HG02884 (cell line): ENCODE results near the gene MZT2A.
"Not testable (repeated sequence)": the region's sequence is repeated elsewhere in the genome, so short reads cannot be mapped to it uniquely, and the experiment has no call there.

Source experiments
- ATAC-seq: cut with Tn5 transposase; IDR thresholded peaks from one replicate; pipeline ENCODE4 v1.9.1; 2021; ENCODE audit warnings: mild to moderate bottlenecking, moderate library complexity; ENCODE audit not compliant: unreplicated experiment

Gene MZT2A

GRCh38 chr2:131493199-131493968, 1.2 kb upstream of the MZT2A start:
- peak; percentile 10 for ATAC-seq

DNA sequence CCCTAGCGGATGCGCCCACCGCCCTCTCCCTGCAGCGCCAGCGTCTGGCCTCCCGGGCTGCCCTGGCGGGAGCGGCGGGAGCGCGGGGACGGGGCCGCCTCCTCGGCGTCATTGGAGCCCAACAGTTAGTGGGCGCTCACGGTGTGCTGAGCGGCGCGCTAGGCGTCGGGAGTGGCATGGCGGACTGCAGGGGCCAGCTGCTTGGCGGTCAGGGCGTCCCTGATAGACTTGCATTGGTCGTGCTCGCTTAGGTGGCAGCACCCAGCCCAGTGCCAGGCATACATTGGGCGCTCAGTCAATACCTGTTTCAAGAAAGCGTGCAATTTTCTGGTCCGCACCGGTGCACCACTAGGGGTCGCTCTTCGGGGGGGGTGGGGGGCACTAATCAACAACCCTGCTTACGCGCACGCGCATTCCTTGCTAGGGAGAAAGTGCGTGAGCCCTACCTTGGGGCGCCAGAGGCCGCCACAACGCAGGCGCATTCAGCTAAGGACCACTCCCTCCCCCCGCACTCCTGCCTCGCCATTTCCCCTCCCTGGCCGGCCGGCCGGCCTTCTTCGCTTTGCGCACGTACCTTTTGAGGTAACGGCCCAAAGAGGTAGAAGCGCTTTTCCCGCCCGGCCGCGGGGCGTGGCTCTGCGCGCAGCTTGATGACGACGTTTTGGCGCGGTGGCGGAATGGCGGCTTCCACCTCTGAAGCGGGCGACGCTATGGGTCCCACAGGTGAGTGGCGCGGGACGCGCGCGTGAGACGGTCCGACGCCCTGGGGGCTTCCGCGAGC, 411 bp upstream of the MZT2A start:
- peak; percentile 59 for ATAC-seq

DNA sequence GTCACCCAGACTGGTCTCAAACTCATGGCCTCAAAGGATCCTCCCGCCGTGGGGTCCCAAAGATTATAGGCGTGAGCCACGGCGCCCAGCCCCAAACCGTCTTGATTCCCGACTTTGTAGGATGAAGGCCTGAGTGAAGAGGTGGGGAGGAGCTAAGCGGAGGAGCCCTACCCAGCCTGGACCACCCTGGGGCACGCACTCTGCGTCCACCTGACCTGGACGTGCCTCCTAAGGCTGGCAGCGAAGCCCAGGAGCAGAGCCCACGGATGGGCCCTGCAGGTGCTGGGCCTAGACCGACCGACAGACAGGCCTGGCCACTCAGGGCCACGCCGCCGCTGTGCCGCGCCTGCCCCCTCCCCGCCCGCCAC, 744 bp downstream of the MZT2A start:
- peak; percentile 1 for ATAC-seq

DNA sequence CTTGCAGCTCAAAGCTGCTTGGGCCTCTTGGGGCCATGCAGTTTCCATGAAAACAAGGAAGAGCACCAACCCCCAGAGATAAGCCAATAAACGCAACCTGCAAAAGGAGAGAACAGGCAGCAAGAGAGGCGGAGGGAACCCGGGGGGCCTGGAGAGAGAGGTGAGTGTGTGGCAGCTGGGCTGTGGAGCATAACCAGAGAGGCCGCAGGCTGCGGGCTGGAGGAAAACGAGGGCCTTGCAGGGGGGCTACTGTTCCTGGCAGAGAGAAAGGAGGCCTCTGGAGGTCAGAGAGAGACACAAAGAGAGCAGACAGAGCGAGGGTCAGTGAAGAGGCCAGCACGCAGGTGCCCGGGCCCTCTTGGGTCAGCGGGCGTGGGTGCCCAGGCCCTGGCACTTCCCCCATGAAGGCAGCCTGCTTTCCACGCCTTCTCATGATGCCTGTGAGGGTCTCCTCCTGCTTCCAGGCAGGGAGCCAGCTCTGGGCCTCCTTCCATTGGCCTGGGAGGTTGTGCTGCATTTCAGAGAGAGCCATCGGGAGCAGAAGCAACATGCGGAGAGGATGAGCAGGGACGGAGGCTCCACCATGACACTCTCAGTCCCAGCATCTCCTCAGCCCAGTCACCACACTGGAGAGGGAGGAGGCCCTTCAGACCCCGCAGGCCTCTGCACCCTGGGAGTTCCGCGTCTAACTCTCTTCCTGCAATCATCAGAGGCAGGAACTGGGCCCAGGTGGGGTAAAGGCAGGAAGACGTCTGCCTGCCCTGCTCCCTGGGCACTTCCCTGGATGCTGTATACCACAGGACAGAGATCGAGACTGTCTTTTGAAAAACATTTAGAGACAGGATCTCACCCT, 1.4 kb downstream of the MZT2A start:
- not testable (repeated sequence) for ATAC-seq

DNA sequence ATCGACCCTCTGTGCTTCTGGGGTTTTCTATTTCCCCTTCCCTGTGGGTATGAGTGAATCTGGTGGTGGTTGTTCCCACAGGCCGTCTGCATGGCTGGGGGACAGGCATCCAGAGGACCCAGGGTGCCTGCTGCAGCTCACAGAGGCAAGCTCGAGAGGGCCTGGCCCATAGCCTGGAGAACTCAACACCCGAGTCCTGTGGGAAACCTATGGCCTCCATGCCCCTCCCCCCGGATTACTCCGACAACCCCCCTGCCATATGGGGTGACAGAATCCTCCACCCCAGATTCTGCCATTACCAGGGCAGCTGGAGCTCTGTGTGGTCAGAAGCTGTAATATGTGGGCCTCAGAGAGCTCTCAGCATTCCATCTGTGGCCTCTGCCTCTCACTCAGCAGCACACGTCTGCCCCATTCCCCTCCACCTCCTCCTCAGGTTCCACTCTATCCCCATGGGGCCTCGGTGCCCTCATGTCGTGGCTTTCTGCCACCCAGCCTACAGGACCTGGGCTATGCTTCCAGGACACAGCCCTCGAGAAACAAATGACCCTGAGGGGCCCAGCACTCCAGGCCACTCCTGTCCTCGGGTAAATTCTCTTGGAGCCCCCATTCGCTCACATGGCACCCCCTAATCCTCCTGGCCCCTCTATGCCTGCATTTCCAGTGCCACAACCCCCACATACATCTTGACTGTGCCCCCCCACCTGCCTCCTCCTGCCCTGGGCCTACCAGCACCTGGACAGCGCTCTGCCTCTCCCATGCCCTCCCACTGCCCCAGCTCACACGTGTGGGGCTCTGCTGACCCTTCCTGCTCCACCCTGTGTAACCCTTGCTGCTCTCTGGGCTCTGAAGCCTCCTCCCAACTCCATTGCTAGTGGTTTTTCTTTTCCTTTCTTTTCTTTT, 3.6 kb downstream of the MZT2A start:
- ATAC-seq: no peak

DNA sequence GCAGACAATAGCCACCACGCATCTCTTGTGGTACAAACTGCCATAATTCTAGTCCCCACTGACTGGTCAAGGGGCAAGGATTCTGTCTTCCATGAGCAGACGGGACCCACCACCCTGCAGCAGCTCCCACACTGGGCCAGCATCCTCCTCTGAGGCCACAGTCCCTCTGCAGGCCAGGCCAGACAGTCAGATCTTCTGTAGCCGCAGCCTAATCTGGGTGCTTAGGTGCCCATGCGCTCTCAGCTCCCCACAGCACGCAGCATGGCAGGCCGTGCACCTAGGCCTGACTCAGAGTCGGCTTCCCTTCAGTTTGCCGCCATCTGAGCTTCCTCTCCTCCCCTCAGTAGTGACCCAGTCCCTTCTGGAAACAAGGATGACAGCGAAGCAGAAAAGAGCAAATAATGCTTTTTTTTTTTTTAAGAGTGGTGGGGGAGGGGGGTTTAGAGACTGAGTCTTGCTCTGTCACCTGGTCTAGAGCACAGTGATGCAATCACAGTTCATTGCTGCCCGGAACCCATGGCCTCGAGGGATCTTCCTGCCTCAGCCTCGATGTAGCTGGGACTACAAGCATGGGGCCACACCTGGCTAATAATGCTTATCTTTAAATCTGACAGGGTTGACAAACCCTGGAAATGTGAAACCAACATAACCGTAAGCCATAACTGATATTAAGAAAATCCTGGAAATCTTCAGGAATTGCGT, 5.8 kb downstream of the MZT2A start:
- not testable (repeated sequence) for ATAC-seq

GRCh38 chr2:131484906-131485460, 7.2 kb downstream of the MZT2A start:
- not testable (repeated sequence) for ATAC-seq

- not testable (repeated sequence) for ATAC-seq
These were observed 8.0 kb downstream of the MZT2A start for GRCh38 chr2:131483981-131484820.

DNA sequence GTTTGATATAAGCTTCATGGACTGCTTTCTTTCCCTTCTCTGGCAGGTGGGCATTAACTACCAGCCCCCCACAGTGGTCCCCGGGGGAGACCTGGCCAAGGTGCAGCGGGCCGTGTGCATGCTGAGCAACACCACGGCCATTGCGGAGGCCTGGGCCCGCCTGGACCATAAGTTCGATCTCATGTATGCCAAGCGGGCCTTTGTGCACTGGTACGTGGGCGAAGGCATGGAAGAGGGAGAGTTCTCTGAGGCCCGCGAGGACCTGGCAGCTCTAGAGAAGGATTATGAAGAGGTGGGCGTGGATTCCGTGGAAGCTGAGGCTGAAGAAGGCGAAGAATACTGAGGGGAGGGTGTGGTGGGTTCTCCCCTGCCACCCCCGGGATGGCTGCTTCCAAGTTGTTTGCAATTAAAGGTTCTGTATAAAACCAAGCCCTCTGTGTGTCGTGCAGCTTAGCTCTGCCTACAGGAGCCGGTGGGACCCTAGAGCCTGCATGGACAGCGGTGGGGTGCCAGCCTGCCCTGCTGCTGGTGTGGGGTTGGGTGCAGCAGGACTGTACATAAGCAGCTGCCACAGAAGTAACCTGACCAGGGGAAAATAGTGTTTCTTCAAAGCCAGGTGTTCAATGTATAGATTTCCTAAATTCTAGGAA, 9.6 kb downstream of the MZT2A start:
- not testable (repeated sequence) for ATAC-seq

- ATAC-seq: not testable (repeated sequence)
These were observed 11.8 kb downstream of the MZT2A start for GRCh38 chr2:131480351-131480750.

DNA sequence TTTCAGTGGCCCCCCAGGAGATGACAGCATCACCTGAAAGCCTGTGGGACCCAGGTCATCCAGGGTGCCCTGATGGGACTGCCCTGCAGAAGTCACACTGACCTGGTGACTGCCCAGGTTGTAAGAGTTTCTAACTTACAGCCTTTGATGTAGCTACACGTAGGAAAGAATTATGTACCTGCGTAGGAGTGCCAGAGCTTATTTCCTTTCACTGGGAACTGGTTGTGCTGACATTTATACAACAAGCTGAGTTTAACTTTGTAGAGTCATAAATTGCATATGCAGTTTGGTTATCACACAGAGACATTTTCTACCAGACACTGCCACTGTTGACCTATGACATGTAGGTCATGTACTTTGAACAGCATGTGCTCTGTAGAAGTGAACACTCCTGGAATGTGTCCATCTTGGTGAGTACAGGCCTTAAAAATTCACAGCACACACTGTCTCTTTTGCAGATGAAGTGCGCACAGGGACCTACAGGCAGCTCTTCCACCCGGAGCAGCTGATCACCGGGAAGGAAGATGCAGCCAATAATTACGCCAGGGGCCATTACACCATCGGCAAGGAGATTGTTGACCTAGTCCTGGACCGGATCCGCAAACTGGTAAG, 13.2 kb downstream of the MZT2A start:
- not testable (repeated sequence) for ATAC-seq

GRCh38 chr2:131478074-131478849, 13.9 kb downstream of the MZT2A start:
- ATAC-seq: not testable (repeated sequence)

- not testable (repeated sequence) for ATAC-seq
These were observed 15.0 kb downstream of the MZT2A start for GRCh38 chr2:131477227-131477626.

- ATAC-seq: not testable (repeated sequence)
These were observed 15.8 kb downstream of the MZT2A start for GRCh38 chr2:131476363-131476762.

- ATAC-seq: no peak
These were observed 16.4 kb downstream of the MZT2A start, which contains the start of gene TUBA3D for GRCh38 chr2:131475831-131476230. TUBA3D (plus strand) TSS chr2:131476119; CDS start chr2:131476200, 81 bp downstream.

DNA sequence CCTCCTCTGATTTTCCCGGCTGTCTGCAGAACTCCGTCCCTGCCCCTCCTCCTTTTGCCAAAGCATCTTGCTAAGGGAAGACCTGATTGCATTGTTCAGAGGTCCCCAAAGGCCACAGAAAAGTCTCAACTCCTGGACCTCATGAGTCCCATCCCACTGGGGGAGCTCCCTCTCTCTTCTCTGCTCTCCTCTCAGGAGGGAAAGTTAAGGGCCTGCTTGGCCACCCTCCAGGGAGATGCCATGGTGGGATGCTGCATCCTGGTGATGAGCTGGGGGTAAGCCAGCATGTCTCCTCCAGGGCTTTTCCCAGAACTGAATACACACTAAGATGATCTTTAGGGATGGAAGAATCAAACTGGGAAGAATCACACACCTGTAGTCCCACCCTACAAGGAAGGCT, 18.9 kb downstream of the MZT2A start:
- ATAC-seq: not testable (repeated sequence)
